ENCODE data around the gene WDFY2.

GRCh38 chr13:51689663-51689996 lies 105.4 kb downstream of the WDFY2 start:
- TF ChIP-seq SETDB1 (CRISPR knock-in tag; IDR thresholded peaks at IDR 0.05; ENCODE audit: borderline replicate concordance): no peak
- TF ChIP-seq ZSCAN29 (CRISPR knock-in tag; conservative IDR thresholded peaks at IDR 0.05): no peak
- TF ChIP-seq, protein P1, sequence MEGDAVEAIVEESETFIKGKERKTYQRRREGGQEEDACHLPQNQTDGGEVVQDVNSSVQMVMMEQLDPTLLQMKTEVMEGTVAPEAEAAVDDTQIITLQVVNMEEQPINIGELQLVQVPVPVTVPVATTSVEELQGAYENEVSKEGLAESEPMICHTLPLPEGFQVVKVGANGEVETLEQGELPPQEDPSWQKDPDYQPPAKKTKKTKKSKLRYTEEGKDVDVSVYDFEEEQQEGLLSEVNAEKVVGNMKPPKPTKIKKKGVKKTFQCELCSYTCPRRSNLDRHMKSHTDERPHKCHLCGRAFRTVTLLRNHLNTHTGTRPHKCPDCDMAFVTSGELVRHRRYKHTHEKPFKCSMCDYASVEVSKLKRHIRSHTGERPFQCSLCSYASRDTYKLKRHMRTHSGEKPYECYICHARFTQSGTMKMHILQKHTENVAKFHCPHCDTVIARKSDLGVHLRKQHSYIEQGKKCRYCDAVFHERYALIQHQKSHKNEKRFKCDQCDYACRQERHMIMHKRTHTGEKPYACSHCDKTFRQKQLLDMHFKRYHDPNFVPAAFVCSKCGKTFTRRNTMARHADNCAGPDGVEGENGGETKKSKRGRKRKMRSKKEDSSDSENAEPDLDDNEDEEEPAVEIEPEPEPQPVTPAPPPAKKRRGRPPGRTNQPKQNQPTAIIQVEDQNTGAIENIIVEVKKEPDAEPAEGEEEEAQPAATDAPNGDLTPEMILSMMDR (CRISPR knock-in tag; IDR thresholded peaks at IDR 0.05): no peak
- no peak for TF ChIP-seq TCF12 (IDR thresholded peaks at IDR 0.05)
- TF ChIP-seq TCF12 (CRISPR knock-in tag; IDR thresholded peaks at IDR 0.05): no peak
- TF ChIP-seq KDM5B (CRISPR knock-in tag; IDR thresholded peaks at IDR 0.05; ENCODE audit: borderline replicate concordance): no peak
- TF ChIP-seq, protein P2, sequence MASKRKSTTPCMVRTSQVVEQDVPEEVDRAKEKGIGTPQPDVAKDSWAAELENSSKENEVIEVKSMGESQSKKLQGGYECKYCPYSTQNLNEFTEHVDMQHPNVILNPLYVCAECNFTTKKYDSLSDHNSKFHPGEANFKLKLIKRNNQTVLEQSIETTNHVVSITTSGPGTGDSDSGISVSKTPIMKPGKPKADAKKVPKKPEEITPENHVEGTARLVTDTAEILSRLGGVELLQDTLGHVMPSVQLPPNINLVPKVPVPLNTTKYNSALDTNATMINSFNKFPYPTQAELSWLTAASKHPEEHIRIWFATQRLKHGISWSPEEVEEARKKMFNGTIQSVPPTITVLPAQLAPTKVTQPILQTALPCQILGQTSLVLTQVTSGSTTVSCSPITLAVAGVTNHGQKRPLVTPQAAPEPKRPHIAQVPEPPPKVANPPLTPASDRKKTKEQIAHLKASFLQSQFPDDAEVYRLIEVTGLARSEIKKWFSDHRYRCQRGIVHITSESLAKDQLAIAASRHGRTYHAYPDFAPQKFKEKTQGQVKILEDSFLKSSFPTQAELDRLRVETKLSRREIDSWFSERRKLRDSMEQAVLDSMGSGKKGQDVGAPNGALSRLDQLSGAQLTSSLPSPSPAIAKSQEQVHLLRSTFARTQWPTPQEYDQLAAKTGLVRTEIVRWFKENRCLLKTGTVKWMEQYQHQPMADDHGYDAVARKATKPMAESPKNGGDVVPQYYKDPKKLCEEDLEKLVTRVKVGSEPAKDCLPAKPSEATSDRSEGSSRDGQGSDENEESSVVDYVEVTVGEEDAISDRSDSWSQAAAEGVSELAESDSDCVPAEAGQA (IDR thresholded peaks at IDR 0.05; ENCODE audit: low read depth): no peak
- TF ChIP-seq, protein P2 (CRISPR knock-in tag; IDR thresholded peaks at IDR 0.05; ENCODE audit: borderline replicate concordance): no peak
- no peak for TF ChIP-seq KDM2A (CRISPR knock-in tag; IDR thresholded peaks at IDR 0.05; ENCODE audit: borderline replicate concordance, low read depth)
- no peak for TF ChIP-seq SIX4 (CRISPR knock-in tag; IDR thresholded peaks at IDR 0.05)
- 0 out of 2 replicates have a peak, but pooled peaks have one; percentile 16 for TF ChIP-seq CEBPB (IDR thresholded peaks at IDR 0.05; ENCODE audit: borderline replicate concordance, low read depth, low read length)
- no peak for TF ChIP-seq BRCA1 (CRISPR knock-in tag; IDR thresholded peaks at IDR 0.05)
- TF ChIP-seq ZNF18 (CRISPR knock-in tag; IDR thresholded peaks at IDR 0.05; ENCODE audit: insufficient replicate concordance): no peak
- TF ChIP-seq MED1 (CRISPR knock-in tag; IDR thresholded peaks at IDR 0.05): peak; percentile 83
- no peak for TF ChIP-seq YY1 (IDR thresholded peaks at IDR 0.05; ENCODE audit: insufficient read depth, insufficient replicate concordance, low read depth, low read length)

Measured in HepG2 (cell line).